CD4-positive, alpha-beta T cell treated with Interleukin-21 for 1 hour (primary cell): ENCODE results near the gene KAT6B.

Experiments used
- DNase-seq: peaks from one replicate; pipeline ENCODE4 v3.0.0-alpha.2; 2020

KAT6B gene

GRCh38 chr10:74957285-74957961 lies 131.0 kb downstream of the KAT6B start:
- no peak for DNase-seq

- DNase-seq: no peak
Measured at GRCh38 chr10:74958316-74958715, 131.9 kb downstream of the KAT6B start.

GRCh38 chr10:74960670-74961069 lies 134.3 kb downstream of the KAT6B start:
- DNase-seq: no peak

- DNase-seq: no peak
Measured at GRCh38 chr10:74962517-74962916, 136.1 kb downstream of the KAT6B start.

- no peak for DNase-seq
Measured at GRCh38 chr10:74963549-74963948, 137.1 kb downstream of the KAT6B start.

GRCh38 chr10:74967911-74968666 lies 141.7 kb downstream of the KAT6B start:
- peak; percentile 13 for DNase-seq

- no peak for DNase-seq
Measured at GRCh38 chr10:74968667-74969061, 142.3 kb downstream of the KAT6B start.

- DNase-seq: no peak
Measured at GRCh38 chr10:74969093-74969492, 142.7 kb downstream of the KAT6B start.

- DNase-seq: no peak
Measured at GRCh38 chr10:74969530-74969929, 143.1 kb downstream of the KAT6B start.

- DNase-seq: no peak
Measured at GRCh38 chr10:74973741-74974392, 147.5 kb downstream of the KAT6B start.

- DNase-seq: no peak
Measured at GRCh38 chr10:74975758-74976157, 149.4 kb downstream of the KAT6B start.

GRCh38 chr10:74976565-74976964 lies 150.2 kb downstream of the KAT6B start:
- DNase-seq: no peak

GRCh38 chr10:74977072-74977471 lies 150.7 kb downstream of the KAT6B start:
- DNase-seq: no peak

- DNase-seq: peak; percentile 65
Measured at GRCh38 chr10:74977913-74978847, 151.8 kb downstream of the KAT6B start.

- no peak for DNase-seq
Measured at GRCh38 chr10:74981831-74982633, 155.6 kb downstream of the KAT6B start.

GRCh38 chr10:74982634-74982982 lies 156.2 kb downstream of the KAT6B start:
- DNase-seq: no peak

- DNase-seq: no peak
Measured at GRCh38 chr10:74983383-74983782, 157.0 kb downstream of the KAT6B start.

- no peak for DNase-seq
Measured at GRCh38 chr10:74987339-74988053, 161.1 kb downstream of the KAT6B start.

- DNase-seq: no peak
Measured at GRCh38 chr10:74988054-74988775, 161.8 kb downstream of the KAT6B start.

- no peak for DNase-seq
Measured at GRCh38 chr10:74988832-74989561, 162.6 kb downstream of the KAT6B start.
